Measurements from ENCODE around the gene IFNA16. TPM values are rescaled to one million over a fixed set of nuclear protein-coding genes. Genes with fewer than 3 reads are reported as not detected.
"Not testable (repeated sequence)": the region's sequence is repeated elsewhere in the genome, so short reads cannot be mapped to it uniquely, and the experiment has no call there.

IFNA16 gene
- total RNA-seq (not detected in 2 replicates), polyA plus RNA-seq (not detected in 2 replicates), polyA minus RNA-seq (not detected in 2 replicates), Bru-seq, nascent RNA (not detected), BruChase-seq, experiment 1, labeled RNA remaining after a 6-hour chase (not detected), BruChase-seq, experiment 2, labeled RNA remaining after a 2-hour chase (not detected)
- polyA plus RNA-seq (2011; cell fraction: cytosol; rRNA removed): not detected in 2 replicates
- not detected in 2 replicates for polyA plus RNA-seq (2011; cell fraction: nucleus; rRNA removed)
- not detected in 2 replicates for polyA plus RNA-seq (2012)
- not detected for polyA minus RNA-seq (2011; cell fraction: cytosol; rRNA and poly(A)+ RNA removed)
- polyA minus RNA-seq (2011; cell fraction: nucleus; rRNA and poly(A)+ RNA removed): not detected in 2 replicates
- long read RNA-seq: 0 reads

- BruUV-seq (replicated peaks); DNase-seq (ENCODE audit: low read depth, low spot score); H3K4me2 ChIP-seq (ENCODE audit: insufficient read depth, low read length); intact Hi-C loops (cut with micrococcal nuclease); dilution Hi-C loops (cut with MboI; ENCODE audit: extremely low pct_ligation_motif_present, low sequenced_read_pairs); POLR2A ChIA-PET; FAIRE-seq; H2AFZ ChIP-seq (ENCODE audit: low read depth, low read length); H3K9ac ChIP-seq (replicated peaks; ENCODE audit: extremely low read depth, insufficient read depth, low read length); H3K4me1 ChIP-seq (ENCODE audit: control insufficient read depth, extremely low read depth, insufficient read depth, low read length); CTCF ChIA-PET; H4K20me1 ChIP-seq (replicated peaks; ENCODE audit: control insufficient read depth, extremely low read depth, insufficient read depth, low read length); H3K36me3 ChIP-seq (ENCODE audit: control insufficient read depth in 2 of 2, extremely low read depth in 1 of 2, insufficient read depth in 2 of 2, low read length in 2 of 2); H3K9me3 ChIP-seq (replicated peaks; ENCODE audit: control insufficient read depth, insufficient read depth, low read length); H3K4me3 ChIP-seq (replicated peaks in 1 of 3; ENCODE audit: insufficient read depth in 1 of 3, low read depth in 1 of 3, low read length in 3 of 3); H3K79me2 ChIP-seq (ENCODE audit: control insufficient read depth, insufficient read depth, low read length); H3K9me1 ChIP-seq (replicated peaks; ENCODE audit: control insufficient read depth, extremely low read depth, insufficient read depth, low read length); H3K27ac ChIP-seq (ENCODE audit: insufficient read depth, low read depth, low read length): not testable (repeated sequence)
- H3K27me3 ChIP-seq (ENCODE audit: control insufficient read depth in 2 of 2, insufficient read depth in 2 of 2, low read length in 2 of 2): peaks cover 0 to 21% of the 10 kb centered on the region in 2 experiments
Measured at GRCh38 chr9:21217211-21217610, at the start of gene IFNA16. Gene IFNA16 (minus strand): TSS chr9:21217311. CDS start chr9:21217305, 6 bp downstream.

GRCh38 chr9:21265421-21266189, 48.5 kb upstream of the IFNA16 start:
- POLR2A ChIA-PET: no interaction called here

More at GRCh38 chr9:21265421-21266189, 48.5 kb upstream of the IFNA16 start:
- dilution Hi-C loops (cut with MboI; ENCODE audit: extremely low pct_ligation_motif_present, low sequenced_read_pairs) (no loop called here), intact Hi-C loops (cut with micrococcal nuclease) (no loop called here)
- Histone ChIP-seq H3K4me3 (replicated peaks in 1 of 3; ENCODE audit: insufficient read depth in 1 of 3, low read depth in 1 of 3, low read length in 3 of 3) (no peak overlapping the region), H3K27me3 (ENCODE audit: control insufficient read depth in 2 of 2, insufficient read depth in 2 of 2, low read length in 2 of 2) (peaks cover 16 to 31% of the 10 kb centered on the region in 2 experiments), H2AFZ (ENCODE audit: low read depth, low read length) (no peak overlapping the region), H3K4me1 (ENCODE audit: control insufficient read depth, extremely low read depth, insufficient read depth, low read length) (no peaks in the 10 kb centered on the region), H3K36me3 (ENCODE audit: control insufficient read depth in 2 of 2, extremely low read depth in 1 of 2, insufficient read depth in 2 of 2, low read length in 2 of 2) (no peaks in the 10 kb centered on the region), H3K9me1 (replicated peaks; ENCODE audit: control insufficient read depth, extremely low read depth, insufficient read depth, low read length) (no peaks in the 10 kb centered on the region), H3K4me2 (ENCODE audit: insufficient read depth, low read length) (no peak overlapping the region), H3K79me2 (ENCODE audit: control insufficient read depth, insufficient read depth, low read length) (no peaks in the 10 kb centered on the region), H3K27ac (ENCODE audit: insufficient read depth, low read depth, low read length) (no peak overlapping the region), H3K9me3 (replicated peaks; ENCODE audit: control insufficient read depth, insufficient read depth, low read length) (no peaks in the 10 kb centered on the region), H4K20me1 (replicated peaks; ENCODE audit: control insufficient read depth, extremely low read depth, insufficient read depth, low read length) (no peaks in the 10 kb centered on the region), H3K9ac (replicated peaks; ENCODE audit: extremely low read depth, insufficient read depth, low read length) (no peak overlapping the region)
- no TSS peak for BruUV-seq (replicated peaks)
- TF ChIP-seq MAX (IDR thresholded peaks at IDR 0.05; ENCODE audit: insufficient read depth, insufficient read length) (no peak), POLR2AphosphoS5 (IDR thresholded peaks at IDR 0.05; ENCODE audit: insufficient read depth, low read depth, low read length) (no peak), GATA2 (IDR thresholded peaks at IDR 0.05; ENCODE audit: insufficient read depth, insufficient read length, low read depth, low read length) (no peak), EZH2 (IDR thresholded peaks at IDR 0.05; ENCODE audit: borderline replicate concordance, low read depth, low read length, severe bottlenecking) (no peak), MYC (IDR thresholded peaks at IDR 0.05; ENCODE audit: low read depth, low read length) (no peak), POLR2A (IDR thresholded peaks at IDR 0.05; ENCODE audit: low read depth, low read length) (no peak), FOS (IDR thresholded peaks at IDR 0.05; ENCODE audit: borderline replicate concordance, insufficient read depth, low read length) (no peak), CTCF (IDR thresholded peaks at IDR 0.05; ENCODE audit: extremely low read depth in 1 of 2, insufficient read depth in 1 of 2, low read depth in 1 of 2, low read length in 2 of 2) (no peak), JUN (IDR thresholded peaks at IDR 0.05; ENCODE audit: borderline replicate concordance, insufficient read depth, insufficient read length, low read depth) (no peak)
- CTCF ChIA-PET: interaction anchor here (2.0 to 2.1 kb wide), 2 partner anchors 12 to 130 kb away, joined by 7 to 9 read pairs; no protein-coding TSS in a partner anchor
- DNase-seq (ENCODE audit: low read depth, low spot score): no peak
- no peak for FAIRE-seq

All from endothelial cell of umbilical vein (primary cell).